ENCODE data around the gene TPBGL.

- TF ChIP-seq GATA2 (CRISPR knock-in tag; IDR thresholded peaks at IDR 0.05) (no peak), POLR2AphosphoS5 (IDR thresholded peaks at IDR 0.05; ENCODE audit: low read depth, low read length) (no peak), USF1 (IDR thresholded peaks at IDR 0.05; ENCODE audit: borderline replicate concordance, low read depth) (no peak), CTCF (IDR thresholded peaks at IDR 0.05) (no peak), EP300 (IDR thresholded peaks at IDR 0.05; ENCODE audit: borderline replicate concordance in 1 of 2, low read depth in 1 of 2, low read length in 1 of 2) (no peak), USF2 (IDR thresholded peaks at IDR 0.05; ENCODE audit: borderline replicate concordance, low read depth, low read length) (no peak), RXRA (IDR thresholded peaks at IDR 0.05; ENCODE audit: borderline replicate concordance, low read depth) (no peak), FOXJ3 (CRISPR knock-in tag; IDR thresholded peaks at IDR 0.05) (no peak), TEAD4 (IDR thresholded peaks at IDR 0.05; ENCODE audit: borderline replicate concordance, insufficient read depth) (no peak)
Observed at GRCh38 chr11:75273411-75274391, 33.1 kb downstream of the TPBGL start.
